ENCODE data around the gene CDKN2D.

DNA sequence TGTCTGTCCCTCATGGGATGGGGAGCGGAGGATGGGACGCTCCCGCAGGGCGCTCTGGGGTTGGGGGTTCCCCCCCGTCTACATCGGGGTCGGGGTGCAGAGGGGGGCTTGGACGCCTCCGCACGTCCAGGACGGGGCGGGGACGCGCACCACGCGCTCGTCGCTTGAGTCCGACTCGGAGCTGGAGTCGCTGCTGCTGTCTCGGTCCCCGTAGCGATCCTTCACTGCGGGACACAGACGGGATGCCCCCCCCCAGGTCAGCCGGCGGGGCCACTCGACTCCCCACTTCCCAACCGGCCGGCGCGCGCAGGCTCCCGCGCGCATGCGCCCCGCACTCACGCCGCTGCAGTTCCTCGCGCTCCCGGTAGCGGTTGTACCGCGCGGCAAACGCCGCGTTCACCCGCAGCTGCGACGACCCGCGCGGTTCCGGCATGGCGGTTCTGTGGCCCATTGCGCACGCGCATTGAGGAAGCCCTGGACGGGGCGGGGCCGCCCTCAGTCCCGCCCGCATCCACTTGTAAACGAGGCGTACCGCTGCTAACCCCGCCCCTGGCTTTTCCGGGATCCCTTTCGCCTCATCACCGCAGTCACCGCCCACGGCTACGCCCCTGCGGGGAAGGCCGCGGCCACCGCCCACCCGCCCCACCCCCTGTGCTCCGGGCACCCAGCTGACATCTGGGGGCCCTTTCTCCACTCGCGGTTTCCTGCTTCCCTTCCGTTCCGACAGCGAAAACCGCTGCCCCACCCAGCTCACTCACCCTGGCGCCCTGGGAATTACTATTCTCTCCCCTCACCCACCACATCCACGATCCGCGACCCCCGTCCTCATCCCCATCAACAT, 3.0 kb downstream of the CDKN2D start, which contains the start of gene KRI1:
- TF ChIP-seq, protein P1, sequence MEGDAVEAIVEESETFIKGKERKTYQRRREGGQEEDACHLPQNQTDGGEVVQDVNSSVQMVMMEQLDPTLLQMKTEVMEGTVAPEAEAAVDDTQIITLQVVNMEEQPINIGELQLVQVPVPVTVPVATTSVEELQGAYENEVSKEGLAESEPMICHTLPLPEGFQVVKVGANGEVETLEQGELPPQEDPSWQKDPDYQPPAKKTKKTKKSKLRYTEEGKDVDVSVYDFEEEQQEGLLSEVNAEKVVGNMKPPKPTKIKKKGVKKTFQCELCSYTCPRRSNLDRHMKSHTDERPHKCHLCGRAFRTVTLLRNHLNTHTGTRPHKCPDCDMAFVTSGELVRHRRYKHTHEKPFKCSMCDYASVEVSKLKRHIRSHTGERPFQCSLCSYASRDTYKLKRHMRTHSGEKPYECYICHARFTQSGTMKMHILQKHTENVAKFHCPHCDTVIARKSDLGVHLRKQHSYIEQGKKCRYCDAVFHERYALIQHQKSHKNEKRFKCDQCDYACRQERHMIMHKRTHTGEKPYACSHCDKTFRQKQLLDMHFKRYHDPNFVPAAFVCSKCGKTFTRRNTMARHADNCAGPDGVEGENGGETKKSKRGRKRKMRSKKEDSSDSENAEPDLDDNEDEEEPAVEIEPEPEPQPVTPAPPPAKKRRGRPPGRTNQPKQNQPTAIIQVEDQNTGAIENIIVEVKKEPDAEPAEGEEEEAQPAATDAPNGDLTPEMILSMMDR (conservative IDR thresholded peaks at IDR 0.05; ENCODE audit: low read length) = peak; percentile 52
- no peak for TF ChIP-seq EZH2phosphoT487 (IDR thresholded peaks at IDR 0.05; ENCODE audit: borderline replicate concordance, low read depth, low read length)
